Endothelial cell (in vitro differentiated cells): ENCODE measurements around the gene IFT80. TPM values are rescaled to one million over a fixed set of nuclear protein-coding genes. Genes with fewer than 3 reads are reported as not detected.

Source experiments
- DNase-seq: peaks from one replicate; pipeline ENCODE4 v3.0.0; 2021; ENCODE audit warnings: low spot score
- H3K27ac Mint-ChIP-seq: one replicate; pipeline ENCODE4 v1.8.0; 2021; ENCODE audit warnings: mixed read lengths, inconsistent platforms; ENCODE audit not compliant: unreplicated experiment
- H3K27me3 Mint-ChIP-seq: one replicate; pipeline ENCODE4 v1.8.0; 2021; ENCODE audit warnings: mild to moderate bottlenecking, moderate library complexity, mixed read lengths, inconsistent platforms; ENCODE audit not compliant: unreplicated experiment
- H3K36me3 Mint-ChIP-seq: one replicate; pipeline ENCODE4 v1.8.0; 2021; ENCODE audit warnings: mild to moderate bottlenecking, low read depth, mixed read lengths, inconsistent platforms; ENCODE audit not compliant: unreplicated experiment
- H3K4me1 Mint-ChIP-seq: one replicate; pipeline ENCODE4 v1.8.0; 2021; ENCODE audit warnings: mild to moderate bottlenecking, mixed read lengths, inconsistent platforms; ENCODE audit not compliant: unreplicated experiment
- H3K4me3 Mint-ChIP-seq: one replicate; pipeline ENCODE4 v1.8.0; 2021; ENCODE audit warnings: mild to moderate bottlenecking, mixed read lengths, inconsistent platforms; ENCODE audit not compliant: unreplicated experiment
- H3K9me3 Mint-ChIP-seq: one replicate; pipeline ENCODE4 v1.8.0; 2021; ENCODE audit warnings: mixed read lengths, inconsistent platforms; ENCODE audit not compliant: unreplicated experiment
- total RNA-seq: library from RNA; stranded (reverse); fragmentation: NEBNext Ultra II Directional; extraction: Animal tissue kit (Norgen Biotek cat#: 25700); gene quantifications from one replicate; pipeline ENCODE4 v1.2.1, GENCODE V29; 2021; ENCODE audit not compliant: unreplicated experiment
- TF ChIP-seq, protein P1 (sequence below): fragments of 200-600 bp; sonication (generic); IDR thresholded peaks from one replicate; pipeline ENCODE4 v1.5.0; 2021; ENCODE audit warnings: antibody characterized with exemption; ENCODE audit not compliant: unreplicated experiment

The IFT80 gene
- total RNA-seq, 1 donor from 2014 or later: 33.2 TPM

DNA sequence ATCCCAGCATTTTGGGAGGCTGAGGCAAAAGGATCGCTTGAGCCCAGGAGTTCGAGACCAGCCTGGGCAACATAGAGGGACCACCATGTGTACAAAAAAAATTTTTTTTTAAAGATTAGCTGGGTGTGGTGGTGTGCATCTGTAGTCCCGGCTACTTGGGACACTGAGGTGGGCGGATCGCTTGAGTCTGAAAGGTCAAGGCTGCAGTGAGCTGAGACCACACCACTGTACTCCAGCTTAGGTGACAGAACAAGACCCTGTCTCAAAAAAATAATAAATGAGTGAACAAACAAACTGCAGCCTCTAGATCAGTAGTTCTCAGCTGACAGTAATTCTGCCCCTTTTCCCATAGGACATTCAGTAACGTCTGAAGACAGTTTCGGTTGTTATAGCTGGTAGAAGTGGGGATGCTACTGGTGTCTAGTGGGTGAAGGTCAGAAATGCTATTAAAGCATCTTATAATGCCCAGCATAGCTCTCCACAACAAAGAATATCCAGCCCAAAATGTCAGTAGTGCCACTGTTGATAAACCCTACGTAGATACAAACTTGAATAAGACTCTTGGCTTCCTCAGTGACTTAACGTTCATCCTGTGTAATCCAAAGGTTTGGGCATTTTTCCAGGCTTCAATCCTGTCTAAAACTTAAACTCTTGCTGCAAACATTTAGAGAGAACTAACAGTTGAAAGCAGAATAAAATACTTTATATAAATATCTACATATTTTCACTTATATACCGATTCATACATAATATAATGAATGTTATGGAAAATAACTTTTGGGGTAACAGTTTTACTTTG is 11.0 kb upstream of the IFT80 start:
- Mint-ChIP-seq H3K9me3 (no peaks in the 10 kb centered on the region), H3K4me1 (peaks cover 2% of the 10 kb centered on the region), H3K27ac (peak overlapping the region; percentile 67), H3K36me3 (peaks cover 9% of the 10 kb centered on the region), H3K27me3 (peaks cover 1% of the 10 kb centered on the region), H3K4me3 (no peak overlapping the region)
- DNase-seq: no peak
- TF ChIP-seq, protein P1, sequence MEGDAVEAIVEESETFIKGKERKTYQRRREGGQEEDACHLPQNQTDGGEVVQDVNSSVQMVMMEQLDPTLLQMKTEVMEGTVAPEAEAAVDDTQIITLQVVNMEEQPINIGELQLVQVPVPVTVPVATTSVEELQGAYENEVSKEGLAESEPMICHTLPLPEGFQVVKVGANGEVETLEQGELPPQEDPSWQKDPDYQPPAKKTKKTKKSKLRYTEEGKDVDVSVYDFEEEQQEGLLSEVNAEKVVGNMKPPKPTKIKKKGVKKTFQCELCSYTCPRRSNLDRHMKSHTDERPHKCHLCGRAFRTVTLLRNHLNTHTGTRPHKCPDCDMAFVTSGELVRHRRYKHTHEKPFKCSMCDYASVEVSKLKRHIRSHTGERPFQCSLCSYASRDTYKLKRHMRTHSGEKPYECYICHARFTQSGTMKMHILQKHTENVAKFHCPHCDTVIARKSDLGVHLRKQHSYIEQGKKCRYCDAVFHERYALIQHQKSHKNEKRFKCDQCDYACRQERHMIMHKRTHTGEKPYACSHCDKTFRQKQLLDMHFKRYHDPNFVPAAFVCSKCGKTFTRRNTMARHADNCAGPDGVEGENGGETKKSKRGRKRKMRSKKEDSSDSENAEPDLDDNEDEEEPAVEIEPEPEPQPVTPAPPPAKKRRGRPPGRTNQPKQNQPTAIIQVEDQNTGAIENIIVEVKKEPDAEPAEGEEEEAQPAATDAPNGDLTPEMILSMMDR: no peak

DNA sequence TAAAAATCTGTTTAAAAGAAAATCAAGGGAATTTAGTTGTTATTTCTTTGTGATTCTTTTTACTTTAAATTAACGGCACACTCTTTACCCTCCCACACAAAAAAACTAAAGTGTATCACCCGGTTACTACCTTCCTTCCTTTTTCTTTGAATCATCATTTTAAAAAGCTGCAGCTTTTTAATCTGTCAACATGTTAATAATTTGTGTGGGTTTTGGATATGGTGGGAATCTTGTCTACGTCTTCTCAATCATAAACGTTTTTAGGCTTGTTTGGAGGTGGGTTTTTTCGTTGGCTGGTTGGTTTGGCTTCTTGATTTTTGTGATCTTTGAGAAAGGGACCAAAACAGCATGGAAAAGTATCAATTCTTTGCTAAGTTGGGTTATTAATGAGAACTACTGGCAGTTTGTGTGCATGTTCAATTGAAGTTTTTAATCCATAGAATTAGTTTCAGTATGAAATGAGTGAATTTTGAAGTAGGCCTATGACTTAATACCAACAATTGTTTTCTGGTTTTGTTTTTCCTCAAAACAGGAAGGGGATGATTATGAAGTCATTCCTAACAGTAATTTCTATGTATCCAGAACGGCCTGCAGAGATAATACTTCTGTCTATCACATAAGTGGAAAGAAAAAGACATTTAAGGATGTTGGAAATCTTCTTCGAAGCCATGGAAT is 4.9 kb upstream of the IFT80 start:
- Mint-ChIP-seq H3K27me3 (peaks cover 19% of the 10 kb centered on the region), H3K27ac (peak overlapping the region; percentile 91), H3K9me3 (no peaks in the 10 kb centered on the region), H3K36me3 (peaks cover 10% of the 10 kb centered on the region), H3K4me1 (peaks cover 32% of the 10 kb centered on the region), H3K4me3 (peak overlapping the region; percentile 60)
- DNase-seq: no peak
- TF ChIP-seq, protein P1: no peak

DNA sequence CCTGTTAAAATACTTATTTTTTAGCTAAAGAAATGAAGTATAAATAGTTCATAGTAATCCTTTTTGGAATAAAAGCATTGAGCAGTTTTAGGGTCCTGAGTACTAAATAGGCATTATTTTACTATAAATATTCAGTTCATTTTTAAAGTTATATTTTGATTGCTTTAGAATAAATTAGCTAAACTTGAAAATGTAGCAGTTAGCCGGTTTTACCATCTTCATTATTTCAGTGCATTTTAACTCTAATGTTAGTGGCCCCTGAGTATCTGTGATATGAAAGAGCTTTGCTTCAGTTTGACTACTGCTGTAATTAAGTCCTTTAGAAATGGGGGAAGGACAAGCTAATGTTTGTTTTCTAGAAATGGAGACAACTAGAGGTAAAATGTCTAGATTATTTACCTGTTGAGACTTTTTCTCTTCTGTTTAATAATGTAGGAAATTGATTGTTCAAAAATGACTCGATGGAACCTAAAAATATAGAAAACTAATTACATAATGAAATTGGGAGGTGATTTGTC is 4.1 kb upstream of the IFT80 start:
- Mint-ChIP-seq H3K27ac (peak overlapping the region; percentile 91), H3K9me3 (no peaks in the 10 kb centered on the region), H3K4me3 (peak overlapping the region; percentile 99), H3K36me3 (peaks cover 10% of the 10 kb centered on the region), H3K27me3 (peaks cover 19% of the 10 kb centered on the region), H3K4me1 (peaks cover 40% of the 10 kb centered on the region)
- TF ChIP-seq, protein P1: no peak
- no peak for DNase-seq

DNA sequence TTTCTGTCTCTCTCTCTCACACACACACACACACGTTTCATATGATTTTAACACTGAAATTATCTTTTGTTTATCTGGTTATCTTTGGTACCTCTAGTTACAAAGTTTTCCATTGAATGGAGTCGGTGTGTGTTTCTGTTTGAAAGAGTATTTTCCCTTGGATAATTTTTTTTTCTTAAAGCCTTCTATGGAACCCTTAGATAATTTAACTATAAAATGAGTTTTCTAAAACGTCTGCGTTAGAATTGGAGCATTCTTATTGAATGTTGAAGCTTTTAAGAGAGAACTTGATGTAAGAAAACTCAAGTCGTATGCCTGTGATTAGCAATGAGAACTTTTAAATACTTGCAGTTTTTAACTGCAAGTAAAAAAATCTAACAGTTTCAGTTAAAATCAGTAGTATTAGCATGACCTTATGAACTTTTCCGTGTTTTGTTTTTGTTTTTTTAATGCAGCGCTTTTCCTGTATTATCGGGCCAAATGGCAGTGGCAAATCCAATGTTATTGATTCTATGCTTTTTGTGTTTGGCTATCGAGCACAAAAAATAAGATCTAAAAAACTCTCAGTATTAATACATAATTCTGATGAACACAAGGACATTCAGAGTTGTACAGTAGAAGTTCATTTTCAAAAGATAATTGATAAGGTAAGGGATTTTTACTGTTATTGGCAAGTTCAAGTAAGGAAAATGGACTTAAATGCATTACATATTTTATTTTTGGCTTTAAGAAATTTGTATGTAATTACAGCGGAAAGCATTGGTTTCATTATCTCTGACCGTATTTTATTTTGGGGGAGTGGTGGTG is 3.4 kb upstream of the IFT80 start:
- Mint-ChIP-seq H3K4me3 (peak overlapping the region; percentile 99), H3K27me3 (peaks cover 19% of the 10 kb centered on the region), H3K4me1 (peaks cover 41% of the 10 kb centered on the region), H3K27ac (peak overlapping the region; percentile 91), H3K36me3 (peaks cover 10% of the 10 kb centered on the region), H3K9me3 (no peaks in the 10 kb centered on the region)
- DNase-seq: no peak
- TF ChIP-seq, protein P1: no peak
